Bronchial epithelial cell (primary cell): ENCODE results near the gene RACGAP1. TPM values are rescaled to one million over a fixed set of nuclear protein-coding genes. Genes with fewer than 3 reads are reported as not detected.

Experiments used
- DNase-seq: peaks from one replicate; pipeline ENCODE4 v3.0.0-alpha.2; 2010; ENCODE audit warnings: low read depth
- FAIRE-seq: peaks from 2 replicates; lab custom pipeline; 2011; peaks lifted over from hg19 to GRCh38; lab: Jason Lieb, UNC
- H3K27me3 ChIP-seq: 2 replicates; pipeline ENCODE4 v1.5.1; 2011; ENCODE audit warnings: low read length; ENCODE audit not compliant: control insufficient read depth, insufficient read depth
- H3K36me3 ChIP-seq: 2 replicates; pipeline ENCODE4 v1.5.1; 2011; ENCODE audit warnings: low read length; ENCODE audit not compliant: control insufficient read depth, insufficient read depth
- H3K4me3 ChIP-seq: 2 replicates; pipeline ENCODE4 v1.5.1; 2011; ENCODE audit warnings: mild to moderate bottlenecking, low read depth, low read length, control low read depth
- CTCF ChIP-seq: IDR thresholded peaks from 2 replicates; pipeline ENCODE4 v1.5.1; 2011; ENCODE audit warnings: mild to moderate bottlenecking, moderate library complexity, low read length, control low read depth, inconsistent platforms; ENCODE audit not compliant: insufficient read depth, severe bottlenecking
- total RNA-seq: library from RNA; depleted of rRNA; stranded (reverse); fragments of >200 nt; gene quantifications from 2 replicates; pipeline ENCODE4 v1.2.1, GENCODE V29; 2014

The RACGAP1 gene
- total RNA-seq, 1 donor from 2014 or later = 11.3 TPM

GRCh38 chr12:49979791-49980190 is 45.5 kb downstream of the RACGAP1 start:
- no peak for DNase-seq
- FAIRE-seq = no peak
- no peaks in the 10 kb centered on the region for H3K36me3 ChIP-seq

GRCh38 chr12:49979016-49979586 is 46.2 kb downstream of the RACGAP1 start:
- FAIRE-seq = no peak
- Histone ChIP-seq H3K27me3 (no peaks in the 10 kb centered on the region), H3K36me3 (no peaks in the 10 kb centered on the region), H3K4me3 (no peak overlapping the region)
- TF ChIP-seq CTCF = no peak
- no peak for DNase-seq

More at GRCh38 chr12:49979791-49980190, 45.5 kb downstream of the RACGAP1 start:
- no peaks in the 10 kb centered on the region for H3K27me3 ChIP-seq
- no peak overlapping the region for H3K4me3 ChIP-seq
- no peak for TF ChIP-seq CTCF

GRCh38 chr12:49978125-49978524 is 47.2 kb downstream of the RACGAP1 start:
- FAIRE-seq (no peak), DNase-seq (no peak)
- no peaks in the 10 kb centered on the region for H3K27me3 ChIP-seq
- no peaks in the 10 kb centered on the region for H3K36me3 ChIP-seq
- H3K4me3 ChIP-seq = no peak overlapping the region
- no peak for TF ChIP-seq CTCF

- no peaks in the 10 kb centered on the region for H3K27me3 ChIP-seq
- FAIRE-seq (no peak), DNase-seq (no peak)
- no peaks in the 10 kb centered on the region for H3K36me3 ChIP-seq
- no peak for TF ChIP-seq CTCF
- H3K4me3 ChIP-seq = no peak overlapping the region
Observed at GRCh38 chr12:49976557-49976956, 48.7 kb downstream of the RACGAP1 start.

- FAIRE-seq (no peak), DNase-seq (no peak)
- H3K27me3 ChIP-seq = no peaks in the 10 kb centered on the region
- no peaks in the 10 kb centered on the region for H3K36me3 ChIP-seq
- TF ChIP-seq CTCF = no peak
- H3K4me3 ChIP-seq = no peak overlapping the region
Observed at GRCh38 chr12:49975318-49975761, 50.0 kb downstream of the RACGAP1 start.
